Keratinocyte (primary cell): ENCODE results near the gene HSF5.

Experiments
- CTCF ChIP-seq, 3 experiments: IDR thresholded peaks in 1 of 3; conservative IDR thresholded peaks in 1 of 3; optimal IDR thresholded peaks in 1 of 3; 2 replicates in 2 of 3; 3 replicates in 1 of 3; pipeline versions ENCODE3 to v1.5.1; 2011; ENCODE audit warnings: low read length in 3 of 3, mild to moderate bottlenecking in 3 of 3, moderate library complexity in 2 of 3, control low read depth in 1 of 3, inconsistent platforms in 1 of 3; ENCODE audit not compliant: insufficient read depth in 2 of 3; ENCODE audit errors: extremely low read depth in 1 of 3
- EZH2 ChIP-seq: IDR thresholded peaks from one replicate; pipeline ENCODE4 v1.6.1; 2012; ENCODE audit warnings: inconsistent platforms, mild to moderate bottlenecking, low read length, moderate library complexity

GRCh38 chr17:58510075-58510474, 21.9 kb upstream of the HSF5 start:
- TF ChIP-seq CTCF (optimal IDR thresholded peaks at IDR 0.05 in 1 of 3, IDR thresholded peaks at IDR 0.05 in 1 of 3, conservative IDR thresholded peaks at IDR 0.05 in 1 of 3; ENCODE audit: extremely low read depth in 1 of 3, insufficient read depth in 2 of 3, low read length in 3 of 3) (no peak), EZH2 (no peak)
